ENCODE measurements around the gene POM121C. TPM values are rescaled to one million over a fixed set of nuclear protein-coding genes. Genes with fewer than 3 reads are reported as not detected.
A peak's percentile ranks its signal among the peaks of the same experiment; 100 is the strongest.
"Not testable (repeated sequence)": the region's sequence is repeated elsewhere in the genome, so short reads cannot be mapped to it uniquely, and the experiment has no call there.

The POM121C gene
- 9.7 and 10.8 TPM in 2 replicates for total RNA-seq

DNA sequence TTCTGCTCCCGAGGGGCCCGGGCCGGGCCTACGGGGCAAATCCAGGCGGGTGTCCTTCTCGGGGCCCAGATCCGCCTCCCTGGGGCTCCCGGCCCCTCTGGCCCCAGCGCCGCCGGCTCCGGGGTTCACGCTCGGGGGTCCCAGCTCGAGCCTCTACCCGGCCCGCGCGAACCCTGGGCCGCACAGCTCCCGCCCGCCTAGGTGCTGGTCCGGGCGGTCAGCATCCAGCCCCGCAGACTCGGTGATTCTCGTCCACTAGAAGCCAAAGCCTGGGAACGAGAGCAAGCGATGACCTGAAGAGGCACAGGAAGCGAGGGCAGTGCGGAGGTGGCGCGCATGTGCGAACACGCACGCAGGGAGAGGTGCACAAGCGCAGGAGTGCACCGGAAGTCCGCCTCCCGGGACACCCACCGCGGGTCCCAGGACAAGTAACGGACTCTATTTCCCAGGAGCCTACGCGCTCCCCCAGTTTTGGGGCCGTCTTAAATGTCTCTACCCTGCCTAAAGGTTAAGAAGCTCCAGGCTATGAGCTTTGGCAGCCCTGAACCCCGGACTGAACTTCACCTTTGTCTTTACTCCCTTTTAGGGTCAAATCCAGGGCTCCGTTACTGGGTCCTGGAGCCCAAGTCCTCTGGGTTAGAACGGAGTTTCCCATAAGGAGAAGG is at the start of gene POM121C:
Gene POM121C, minus strand, starts transcription at position 321 of the 665 bp plus-strand sequence. CDS start 44,803 bp downstream, outside the sequence.
- H3K4me3 ChIP-seq (ENCODE audit: low read depth, low read length): peak within 1 kb of the TSS; percentile 67
- peak; percentile 91 for DNase-seq (ENCODE audit: low read depth)

DNA sequence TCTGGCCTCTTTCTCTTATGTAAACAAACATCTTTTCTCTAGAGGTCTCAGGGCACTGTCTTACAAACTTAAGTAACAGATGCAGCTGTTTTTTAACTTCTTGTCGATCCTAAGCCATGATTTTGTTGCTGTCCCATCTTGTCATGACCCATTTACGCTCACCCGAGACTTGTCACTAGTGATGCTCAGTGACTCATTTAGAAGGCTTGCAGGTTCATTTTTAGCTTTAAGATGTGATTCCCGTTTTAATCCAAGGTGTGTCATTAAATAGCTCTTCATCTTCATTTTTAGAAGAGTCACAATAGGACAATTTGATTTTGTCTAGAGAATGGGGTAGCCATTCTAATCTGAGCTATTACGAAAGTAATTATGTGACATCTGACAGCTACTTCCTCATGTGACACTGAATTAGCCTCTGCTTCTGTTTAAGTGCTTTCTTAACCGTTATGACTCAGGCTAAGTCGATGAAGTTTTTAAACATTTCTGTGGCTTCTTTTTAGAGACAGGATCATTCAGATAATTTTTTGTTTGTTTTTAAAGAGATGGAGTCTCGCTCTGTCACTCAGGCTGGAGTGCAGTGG is 48.7 kb upstream of the POM121C start:
- no peak overlapping the region for H3K4me3 ChIP-seq (ENCODE audit: low read depth, low read length)
- TF ChIP-seq, protein P1, sequence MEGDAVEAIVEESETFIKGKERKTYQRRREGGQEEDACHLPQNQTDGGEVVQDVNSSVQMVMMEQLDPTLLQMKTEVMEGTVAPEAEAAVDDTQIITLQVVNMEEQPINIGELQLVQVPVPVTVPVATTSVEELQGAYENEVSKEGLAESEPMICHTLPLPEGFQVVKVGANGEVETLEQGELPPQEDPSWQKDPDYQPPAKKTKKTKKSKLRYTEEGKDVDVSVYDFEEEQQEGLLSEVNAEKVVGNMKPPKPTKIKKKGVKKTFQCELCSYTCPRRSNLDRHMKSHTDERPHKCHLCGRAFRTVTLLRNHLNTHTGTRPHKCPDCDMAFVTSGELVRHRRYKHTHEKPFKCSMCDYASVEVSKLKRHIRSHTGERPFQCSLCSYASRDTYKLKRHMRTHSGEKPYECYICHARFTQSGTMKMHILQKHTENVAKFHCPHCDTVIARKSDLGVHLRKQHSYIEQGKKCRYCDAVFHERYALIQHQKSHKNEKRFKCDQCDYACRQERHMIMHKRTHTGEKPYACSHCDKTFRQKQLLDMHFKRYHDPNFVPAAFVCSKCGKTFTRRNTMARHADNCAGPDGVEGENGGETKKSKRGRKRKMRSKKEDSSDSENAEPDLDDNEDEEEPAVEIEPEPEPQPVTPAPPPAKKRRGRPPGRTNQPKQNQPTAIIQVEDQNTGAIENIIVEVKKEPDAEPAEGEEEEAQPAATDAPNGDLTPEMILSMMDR (IDR thresholded peaks at IDR 0.05; ENCODE audit: insufficient read depth, low read depth, low read length): no peak
- peak; percentile 85 for DNase-seq (ENCODE audit: low read depth)

DNA sequence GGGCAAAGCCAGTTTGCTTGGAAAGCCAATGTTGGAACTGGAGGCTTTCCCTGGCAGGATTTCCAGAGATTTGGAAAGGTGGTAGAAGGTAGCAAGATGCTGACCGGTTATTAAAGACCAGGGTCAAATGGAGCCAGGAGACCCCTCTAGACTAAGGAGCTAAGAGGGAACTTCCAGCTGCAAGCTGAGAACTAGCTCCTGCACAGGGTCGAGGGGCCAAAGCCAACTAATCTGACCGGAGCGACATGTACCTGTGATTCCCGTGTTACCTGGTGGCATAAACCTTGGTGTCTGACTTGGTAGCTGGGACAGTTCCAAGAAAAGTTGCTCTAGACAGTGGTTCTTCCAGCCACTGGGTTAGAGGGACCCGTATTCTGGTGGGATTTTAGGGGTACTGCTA is 47.8 kb upstream of the POM121C start:
- TF ChIP-seq, protein P1 (IDR thresholded peaks at IDR 0.05; ENCODE audit: insufficient read depth, low read depth, low read length): no peak
- no peak for DNase-seq (ENCODE audit: low read depth)
- no peak overlapping the region for H3K4me3 ChIP-seq (ENCODE audit: low read depth, low read length)

DNA sequence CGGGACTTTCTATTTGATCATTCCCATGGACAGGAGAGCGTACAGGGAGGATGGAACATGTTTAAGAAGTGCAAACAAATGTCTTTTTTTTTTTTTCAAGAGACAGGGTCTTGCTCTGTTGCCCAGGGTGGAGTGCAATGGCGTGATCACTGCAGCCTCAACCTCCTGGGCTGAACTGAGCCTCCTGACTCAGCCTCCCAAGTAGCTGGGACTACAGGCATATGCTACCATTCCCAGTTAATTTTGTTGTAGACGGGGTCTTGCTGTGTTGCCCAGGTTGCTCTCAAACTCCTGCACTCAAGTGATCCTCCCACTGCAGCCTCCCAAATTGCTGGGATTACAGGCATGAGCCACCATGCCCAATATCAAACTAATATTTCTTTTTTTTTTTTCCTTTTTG is 46.5 kb upstream of the POM121C start:
- no peak for DNase-seq (ENCODE audit: low read depth)
- H3K4me3 ChIP-seq (ENCODE audit: low read depth, low read length): no peak overlapping the region
- TF ChIP-seq, protein P1 (IDR thresholded peaks at IDR 0.05; ENCODE audit: insufficient read depth, low read depth, low read length): no peak

DNA sequence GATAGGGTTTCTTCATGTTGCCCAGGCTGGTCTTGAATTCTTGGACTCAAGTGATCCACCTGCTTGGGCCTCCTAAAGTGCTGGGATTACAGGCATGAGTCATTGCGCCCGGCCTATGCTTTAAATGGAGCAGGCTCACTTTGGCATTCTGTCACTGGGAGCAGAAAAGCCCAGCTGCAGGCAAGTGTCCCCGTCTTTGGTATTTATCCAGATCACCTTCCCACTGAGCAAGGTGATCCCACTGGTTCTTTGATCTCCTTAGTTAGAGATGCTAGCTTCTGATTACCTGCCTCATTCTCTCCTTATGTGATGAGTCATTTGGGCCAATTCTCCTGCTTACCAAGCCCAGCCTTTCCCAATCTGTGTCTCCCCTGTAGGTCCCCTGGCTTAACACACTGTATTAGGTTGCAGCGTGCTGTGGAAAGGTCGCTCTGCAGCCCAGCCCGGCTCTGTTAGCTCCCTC is 45.3 kb upstream of the POM121C start:
- no peak for DNase-seq (ENCODE audit: low read depth)
- H3K4me3 ChIP-seq (ENCODE audit: low read depth, low read length): no peak overlapping the region
- TF ChIP-seq, protein P1 (IDR thresholded peaks at IDR 0.05; ENCODE audit: insufficient read depth, low read depth, low read length): no peak

DNA sequence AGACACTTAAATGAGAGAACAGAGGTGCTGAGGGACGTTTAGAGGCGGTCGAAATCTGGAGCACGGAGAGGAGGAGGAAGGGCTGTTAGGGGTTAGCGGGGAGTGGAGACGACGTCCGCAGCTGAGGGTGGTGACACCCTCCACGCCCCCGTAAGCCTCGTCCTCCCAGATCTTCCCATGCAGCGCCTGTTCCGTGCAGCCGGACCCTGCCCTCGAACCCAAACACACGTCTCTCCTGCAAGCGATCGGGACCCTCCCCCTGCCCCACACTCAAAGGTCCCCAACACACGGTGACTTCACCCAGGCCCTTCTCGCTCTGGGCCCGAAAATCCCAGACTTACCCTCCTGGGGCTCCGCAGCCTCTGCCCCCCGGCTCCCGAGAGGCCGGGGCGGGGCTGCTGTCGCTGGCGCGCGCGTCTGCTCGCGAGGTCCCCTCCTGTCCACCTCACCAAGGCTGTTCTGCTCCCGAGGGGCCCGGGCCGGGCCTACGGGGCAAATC is 41.2 kb upstream of the POM121C start:
- not testable (repeated sequence) for DNase-seq (ENCODE audit: low read depth)
- peak overlapping the region; percentile 86 for H3K4me3 ChIP-seq (ENCODE audit: low read depth, low read length)

DNA sequence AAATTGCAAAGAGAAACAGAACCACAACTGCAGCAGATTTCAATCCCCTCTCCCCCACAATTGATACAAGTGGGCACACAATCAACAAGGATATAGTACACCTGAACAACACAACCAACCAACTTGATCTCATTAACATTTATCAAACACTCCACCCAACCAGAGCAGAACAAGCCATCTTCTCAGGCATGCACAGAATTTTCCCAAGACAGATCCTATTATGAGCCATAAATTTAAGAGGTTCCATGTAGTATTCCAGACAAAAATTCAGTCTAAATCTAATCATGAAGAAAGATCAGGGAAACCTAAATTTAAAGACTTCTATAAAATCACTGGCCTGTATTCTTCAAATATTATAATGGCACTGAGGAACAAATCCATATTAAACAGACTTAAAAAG is 35.6 kb upstream of the POM121C start:
- H3K4me3 ChIP-seq (ENCODE audit: low read depth, low read length); DNase-seq (ENCODE audit: low read depth): not testable (repeated sequence)

DNA sequence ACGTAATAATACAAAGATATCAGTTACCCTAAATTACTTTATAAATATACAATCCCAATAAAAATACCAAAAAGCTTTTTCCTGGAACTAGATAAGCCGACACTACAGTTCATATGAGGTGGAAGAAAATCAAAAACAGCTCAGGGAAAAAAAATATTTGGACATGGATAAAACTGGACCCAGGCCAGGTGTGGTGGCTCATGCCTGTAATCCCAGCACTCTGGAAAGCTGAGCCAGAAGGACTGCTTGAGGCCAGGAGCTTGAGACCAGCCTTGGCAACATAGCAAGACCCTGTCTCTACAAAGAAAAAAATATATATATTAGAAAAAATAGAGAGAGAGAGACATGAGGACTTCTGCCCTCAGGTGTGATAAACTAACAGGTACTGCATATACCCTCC is 32.7 kb upstream of the POM121C start:
- not testable (repeated sequence) for DNase-seq (ENCODE audit: low read depth)

DNA sequence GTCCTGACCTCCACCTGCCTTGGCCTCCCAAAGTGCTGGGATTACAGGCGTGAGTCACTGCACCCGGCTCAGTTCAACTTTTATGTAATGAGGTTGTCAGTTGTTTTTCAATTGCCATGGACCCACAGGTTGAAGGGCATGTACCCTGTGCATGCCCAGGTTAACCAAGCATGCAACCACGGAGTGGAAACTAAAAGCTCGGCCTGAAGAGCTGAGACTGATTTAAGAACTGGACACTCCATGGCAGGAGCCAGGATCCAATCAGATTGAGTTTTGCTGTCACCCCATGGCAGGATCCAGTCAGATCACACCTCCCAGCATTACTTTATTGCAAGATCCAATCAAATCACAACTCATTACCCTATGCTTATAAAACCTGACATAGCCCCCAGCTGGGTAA is 22.9 kb upstream of the POM121C start:
- H3K4me3 ChIP-seq (ENCODE audit: low read depth, low read length); DNase-seq (ENCODE audit: low read depth): not testable (repeated sequence)

More for the DNA sequence above, 32.7 kb upstream of the POM121C start:
- H3K4me3 ChIP-seq (ENCODE audit: low read depth, low read length): not testable (repeated sequence)

DNA sequence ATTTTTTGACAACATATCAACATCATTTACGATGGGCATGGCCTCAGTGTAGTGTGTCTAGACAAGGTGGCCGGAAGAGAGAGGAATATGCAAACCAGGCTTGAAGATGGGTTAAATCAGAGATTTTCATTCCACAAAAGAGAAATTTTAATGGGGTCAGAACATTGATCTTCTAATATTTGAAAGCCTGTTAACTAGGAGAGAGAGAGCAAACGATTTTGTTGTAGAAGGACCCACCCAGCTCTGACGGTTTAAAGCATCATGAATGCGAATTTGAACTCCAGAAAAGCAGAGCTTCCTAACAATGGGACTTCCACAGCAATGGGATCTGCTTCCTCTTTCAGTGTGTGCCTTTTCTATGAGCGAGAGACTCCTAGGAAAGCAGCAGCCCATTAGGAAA is 5.9 kb upstream of the POM121C start, which contains the start of gene SPDYE5:
Gene SPDYE5, plus strand, starts transcription at position 301 of the 400 bp plus-strand sequence. CDS start 1,728 bp downstream, outside the sequence.
- DNase-seq (ENCODE audit: low read depth); H3K4me3 ChIP-seq (ENCODE audit: low read depth, low read length): not testable (repeated sequence)

DNA sequence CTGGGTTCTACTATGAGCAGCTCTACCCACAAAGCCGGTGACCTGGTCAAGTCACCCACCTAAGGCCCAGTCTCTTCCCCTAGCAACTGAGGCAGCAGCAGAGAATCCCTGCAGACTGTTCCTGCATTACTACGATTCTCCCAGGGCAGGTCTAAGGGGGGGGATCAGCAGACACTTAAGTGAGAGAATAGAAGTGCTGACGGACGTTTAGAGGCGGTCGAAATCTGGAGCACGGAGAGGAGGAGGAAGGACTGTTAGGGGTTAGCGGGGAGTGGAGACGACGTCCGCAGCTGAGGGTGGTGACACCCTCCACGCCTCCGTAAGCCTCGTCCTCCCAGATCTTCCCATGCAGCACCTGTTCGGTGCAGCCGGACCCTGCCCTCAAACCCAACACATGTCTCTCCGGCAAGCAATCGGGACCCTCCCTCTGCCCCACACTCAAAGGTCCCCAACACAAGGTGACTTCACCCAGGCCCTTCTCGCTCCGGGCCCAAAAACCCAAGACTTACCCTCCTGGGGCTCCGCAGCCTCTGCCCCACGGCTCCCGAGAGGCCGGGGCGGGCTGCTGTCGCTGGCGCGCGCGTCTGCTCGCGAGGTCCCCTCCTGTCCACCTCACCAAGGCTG is 632 bp downstream of the POM121C start:
- DNase-seq (ENCODE audit: low read depth): peak; percentile 3
- H3K4me3 ChIP-seq (ENCODE audit: low read depth, low read length): peak overlapping the region; percentile 67

DNA sequence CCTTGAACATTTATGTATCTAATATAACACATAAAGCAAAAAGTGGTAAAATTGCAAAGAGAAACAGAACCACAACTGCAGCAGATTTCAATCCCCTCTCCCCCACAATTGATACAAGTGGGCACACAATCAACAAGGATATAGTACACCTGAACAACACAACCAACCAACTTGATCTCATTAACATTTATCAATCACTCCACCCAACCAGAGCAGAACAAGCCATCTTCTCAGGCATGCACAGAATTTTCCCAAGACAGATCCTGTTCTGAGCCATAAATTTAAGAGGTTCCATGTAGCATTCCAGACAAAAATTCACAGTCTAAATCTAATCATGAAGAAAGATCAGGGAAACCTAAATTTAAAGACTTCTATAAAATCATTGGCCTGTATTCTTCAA is 5.8 kb downstream of the POM121C start:
- H3K4me3 ChIP-seq (ENCODE audit: low read depth, low read length); DNase-seq (ENCODE audit: low read depth): not testable (repeated sequence)

DNA sequence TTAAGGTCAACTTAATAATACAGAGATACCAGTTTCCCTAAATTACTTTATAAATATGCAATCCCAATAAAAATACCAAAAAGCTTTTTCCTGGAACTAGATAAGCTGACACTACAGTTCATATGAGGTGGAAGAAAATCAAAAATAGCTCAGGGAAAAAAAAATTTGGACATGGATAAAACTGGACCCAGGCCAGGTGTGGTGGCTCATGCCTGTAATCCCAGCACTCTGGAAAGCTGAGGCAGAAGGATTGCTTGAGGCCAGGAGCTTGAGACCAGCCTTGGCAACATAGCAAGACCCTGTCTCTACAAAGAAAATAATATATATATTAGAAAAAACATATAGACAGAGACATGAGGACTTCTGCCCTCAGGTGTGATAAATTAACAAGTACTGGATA is 8.6 kb downstream of the POM121C start:
- not testable (repeated sequence) for H3K4me3 ChIP-seq (ENCODE audit: low read depth, low read length); DNase-seq (ENCODE audit: low read depth)
